LoVo (cell line): ENCODE data around the gene RPL36.
"Not testable (repeated sequence)": the region's sequence is repeated elsewhere in the genome, so short reads cannot be mapped to it uniquely, and the experiment has no call there.

Experiments used
- DNase-seq: peaks from one replicate; pipeline ENCODE4 v3.0.0-alpha.2; 2016; ENCODE audit warnings: low spot score

Gene RPL36

GRCh38 chr19:5706876-5707573, 16.9 kb downstream of the RPL36 start:
- no peak for DNase-seq

DNA sequence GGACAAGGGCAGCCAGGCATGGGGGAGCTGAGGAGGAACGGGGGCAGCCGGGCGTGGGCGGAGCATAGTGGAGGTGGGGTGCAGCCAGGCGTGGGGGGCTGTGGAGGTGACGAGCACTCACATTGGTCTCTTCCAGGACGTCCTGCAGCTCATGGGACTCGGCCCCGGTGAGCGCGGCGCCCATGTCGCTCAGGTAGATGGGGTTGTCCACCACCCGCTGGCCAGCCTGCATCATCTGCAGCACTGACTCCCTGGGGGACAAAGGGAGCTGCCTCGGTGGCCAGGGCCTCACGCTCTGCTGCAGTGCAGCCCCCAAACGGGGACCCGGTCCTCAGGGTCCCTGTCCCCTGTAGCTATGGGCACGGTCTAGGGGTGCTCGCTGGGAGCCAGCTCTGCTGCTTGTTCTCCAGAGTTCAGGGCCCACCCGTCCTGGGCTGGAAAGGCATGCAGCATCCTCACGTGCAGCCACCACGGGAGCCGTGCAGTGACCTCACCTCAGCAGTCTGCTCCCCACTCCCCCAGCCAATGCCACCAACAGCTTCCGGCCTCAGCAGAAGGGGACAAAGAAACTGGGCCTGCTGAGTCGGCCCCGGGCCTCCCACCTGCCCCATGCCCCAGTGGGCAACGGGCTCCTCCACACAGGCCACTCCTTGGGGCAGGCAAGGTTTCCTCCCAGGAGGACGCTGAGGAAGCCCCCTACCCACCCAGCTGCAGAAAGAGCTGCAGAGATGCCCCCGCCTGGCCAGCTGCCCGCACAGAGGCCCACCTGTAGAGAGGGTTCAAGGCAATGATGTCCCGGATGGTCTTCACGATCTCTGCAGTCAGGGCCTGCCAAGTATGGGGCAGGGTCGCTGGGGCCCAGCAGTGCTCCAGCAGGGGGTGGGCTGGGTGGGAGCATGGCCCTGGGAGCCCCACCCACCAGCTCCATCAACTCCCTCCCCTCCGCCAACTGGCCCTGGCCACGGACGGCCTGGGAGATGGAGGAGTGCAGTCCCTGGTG, 17.8 kb downstream of the RPL36 start:
- no peak for DNase-seq

- no peak for DNase-seq
Observed at GRCh38 chr19:5711025-5711424, 20.9 kb downstream of the RPL36 start.

DNA sequence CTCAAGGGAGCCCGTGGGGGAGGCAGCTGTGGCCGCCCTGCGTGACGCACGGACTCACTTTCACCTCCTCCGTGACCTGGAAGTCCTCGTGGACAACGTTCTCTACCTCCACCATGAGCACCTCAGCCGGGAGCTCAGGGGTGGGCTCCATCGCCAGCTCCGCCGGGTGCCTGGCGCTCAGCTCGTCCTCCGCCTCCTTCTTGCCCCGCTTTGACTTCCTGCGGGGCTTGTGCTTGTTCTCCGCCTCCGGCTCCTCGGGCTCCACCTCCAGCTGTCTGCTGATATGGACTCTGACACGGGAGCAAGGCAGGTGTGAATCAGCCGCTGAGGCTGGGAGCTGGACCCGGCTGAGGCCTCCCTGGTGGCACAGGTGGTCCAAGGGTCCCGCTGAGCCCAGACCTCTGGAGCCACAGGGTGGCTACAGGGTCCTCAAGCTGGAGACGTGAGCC, 21.6 kb downstream of the RPL36 start:
- DNase-seq = no peak

- DNase-seq = no peak
Observed at GRCh38 chr19:5713228-5713627, 23.1 kb downstream of the RPL36 start.

GRCh38 chr19:5714816-5715215, 24.7 kb downstream of the RPL36 start:
- no peak for DNase-seq

- DNase-seq = no peak
Observed at GRCh38 chr19:5717215-5717935, 27.3 kb downstream of the RPL36 start.

DNA sequence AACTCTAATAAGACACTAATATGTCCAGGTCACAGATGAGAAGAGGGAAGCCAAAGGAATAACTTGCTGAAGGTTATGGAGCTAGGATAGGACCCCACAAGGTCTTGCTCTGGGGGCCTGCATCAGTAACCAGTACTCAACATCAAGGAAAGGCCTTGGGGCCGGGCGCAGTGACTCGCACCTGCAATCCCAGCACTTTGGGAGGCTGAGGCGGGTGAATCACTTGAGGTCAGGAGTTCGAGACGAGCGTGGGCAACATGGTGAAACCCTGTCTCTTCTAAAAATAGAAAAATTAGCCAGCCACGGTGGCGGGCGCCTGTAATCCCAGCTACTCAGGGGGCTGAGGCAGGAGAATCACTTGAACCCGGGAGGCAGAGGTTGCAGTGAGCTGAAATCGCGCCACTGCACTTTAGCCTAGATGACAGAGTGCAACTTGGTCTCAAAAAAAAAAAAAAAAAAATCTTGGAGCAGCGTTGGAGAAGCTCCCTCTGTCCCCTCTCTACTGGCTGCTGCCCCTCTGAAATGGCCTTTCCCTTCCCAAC, 28.0 kb downstream of the RPL36 start:
- no peak for DNase-seq

- DNase-seq = peak; percentile 63
Observed at GRCh38 chr19:5718579-5719273, 28.6 kb downstream of the RPL36 start.

- no peak for DNase-seq
Observed at GRCh38 chr19:5719274-5719960, 29.3 kb downstream of the RPL36 start.

- DNase-seq = peak; percentile 99
Observed at GRCh38 chr19:5719961-5720790, 30.1 kb downstream of the RPL36 start, which contains the start of the genes CATSPERD and LONP1. TSS of gene CATSPERD (plus strand) at chr19:5720637. CDS start at chr19:5720738, 101 bp downstream. TSS of gene LONP1 (minus strand) at chr19:5720146. CDS start at chr19:5720132, 14 bp downstream.

- DNase-seq = no peak
Observed at GRCh38 chr19:5727453-5728050, 37.5 kb downstream of the RPL36 start.

DNA sequence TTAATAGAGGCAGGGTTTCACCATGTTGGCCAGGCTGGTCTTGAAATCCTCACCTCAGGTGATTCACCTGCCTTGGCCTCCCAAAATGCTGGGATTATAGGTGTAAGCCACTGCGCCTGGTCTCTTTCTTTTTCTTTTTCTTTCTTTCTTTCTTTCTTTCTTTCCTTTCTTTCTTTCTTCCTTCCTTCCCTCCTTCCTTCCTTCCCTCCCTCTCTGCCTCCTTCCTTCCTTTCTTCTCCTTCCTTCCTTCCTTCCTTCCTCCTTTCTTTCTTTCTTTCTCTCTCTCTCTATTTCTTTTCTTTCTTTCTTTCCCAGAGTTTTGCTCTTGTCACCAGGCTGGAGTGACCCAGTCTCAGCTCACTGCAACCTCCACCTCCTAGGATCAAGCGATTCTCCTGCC, 43.1 kb downstream of the RPL36 start:
- not testable (repeated sequence) for DNase-seq

- no peak for DNase-seq
Observed at GRCh38 chr19:5738423-5738822, 48.3 kb downstream of the RPL36 start.
